PC-9 (cell line): ENCODE measurements around the gene CCR9. TPM values are rescaled to one million over a fixed set of nuclear protein-coding genes. Genes with fewer than 3 reads are reported as not detected.

Source experiments
- BruUV-seq: library from RNA; stranded (reverse); fragments of 400-500 nt; replicated peaks from 2 replicates; lab custom pipeline; 2021; lab: Mats Ljungman, UMichigan
- CTCF ChIA-PET: fragments of 300-600 bp; sonication (Branson Sonifier 250); formaldehyde crosslinking; loops from one replicate; lab custom pipeline; 2022; ENCODE audit warnings: antibody characterized with exemption; lab: Charles Lee
- POLR2A ChIA-PET: fragments of 300-600 bp; sonication (Branson Sonifier 250); formaldehyde crosslinking; loops from one replicate; lab custom pipeline; 2022; ENCODE audit warnings: antibody characterized with exemption; ENCODE audit not compliant: unreplicated experiment; lab: Charles Lee
- DNase-seq, 2 experiments: peaks; one replicate each; pipeline versions ENCODE4 v3.0.0 to v3.0.0-alpha.2; 2015 to 2022; ENCODE audit warnings: mixed read lengths in 1 of 2
- H2AFZ ChIP-seq: fragments of 200-600 bp; sonication (generic); 2 replicates; pipeline ENCODE4 v1.8.1; 2017; ENCODE audit warnings: antibody characterized with exemption
- H3F3A ChIP-seq: fragments of 200-600 bp; sonication (generic); 2 replicates; pipeline ENCODE4 v1.8.1; 2017; ENCODE audit warnings: antibody characterized with exemption, mild to moderate bottlenecking, low read depth; ENCODE audit not compliant: insufficient read depth
- H3K27ac ChIP-seq: fragments of 200-600 bp; sonication (generic); 2 replicates; pipeline ENCODE4 v1.6.1; 2016; ENCODE audit warnings: mixed run types
- H3K27me3 ChIP-seq: fragments of 200-600 bp; sonication (generic); 2 replicates; pipeline ENCODE4 v1.6.1; 2016; ENCODE audit warnings: low read depth, mixed run types; ENCODE audit not compliant: insufficient read depth
- H3K36me3 ChIP-seq: fragments of 200-600 bp; sonication (generic); 2 replicates; pipeline ENCODE4 v1.6.1; 2016; ENCODE audit warnings: low read depth, mixed run types
- H3K4me1 ChIP-seq: fragments of 200-600 bp; sonication (generic); replicated peaks from 2 replicates; pipeline ENCODE4 v1.6.1; 2016; ENCODE audit warnings: mixed run types; ENCODE audit not compliant: insufficient read depth
- H3K4me2 ChIP-seq: fragments of 200-600 bp; sonication (generic); 2 replicates; pipeline ENCODE4 v1.6.1; 2017; ENCODE audit warnings: mixed run types
- H3K4me3 ChIP-seq: fragments of 200-600 bp; sonication (generic); 2 replicates; pipeline ENCODE4 v1.6.1; 2016; ENCODE audit warnings: mixed run types
- H3K79me2 ChIP-seq: fragments of 200-600 bp; sonication (generic); 2 replicates; pipeline ENCODE4 v1.6.1; 2017; ENCODE audit warnings: low read depth, mixed run types
- H3K9me2 ChIP-seq: fragments of 200-600 bp; sonication (generic); 2 replicates; pipeline ENCODE4 v1.8.1; 2017; ENCODE audit warnings: mild to moderate bottlenecking; ENCODE audit not compliant: insufficient read depth
- H3K9me3 ChIP-seq: fragments of 200-600 bp; sonication (generic); 2 replicates; pipeline ENCODE4 v1.8.1; 2016; ENCODE audit warnings: low read depth; ENCODE audit not compliant: insufficient read depth
- H4K20me1 ChIP-seq: fragments of 200-600 bp; sonication (generic); 2 replicates; pipeline ENCODE4 v1.8.1; 2017; ENCODE audit not compliant: insufficient read depth
- EZH2 ChIP-seq: fragments of 200-600 bp; sonication (generic); IDR thresholded peaks from 2 replicates; pipeline ENCODE4 v1.8.0; 2017; ENCODE audit warnings: antibody characterized with exemption, low read depth
- intact Hi-C: fragments of 100-400 bp; cut with micrococcal nuclease; formaldehyde crosslinking; loops from one replicate; pipeline ENCODE4 v1.10.0; 2022; ENCODE audit not compliant: unreplicated experiment
- total RNA-seq: library from RNA; stranded (reverse); gene quantifications from 2 replicates; pipeline ENCODE4 v1.2.3, GENCODE V29; 2021
- TF ChIP-seq, protein P1 (sequence below): fragments of 200-600 bp; sonication (generic); conservative IDR thresholded peaks from 2 replicates; pipeline ENCODE4 v1.6.1; 2017; ENCODE audit warnings: mixed run types, antibody characterized with exemption, mild to moderate bottlenecking, moderate library complexity

The CCR9 gene
- total RNA-seq, 1 experiment from 2014 or later: not detected

DNA sequence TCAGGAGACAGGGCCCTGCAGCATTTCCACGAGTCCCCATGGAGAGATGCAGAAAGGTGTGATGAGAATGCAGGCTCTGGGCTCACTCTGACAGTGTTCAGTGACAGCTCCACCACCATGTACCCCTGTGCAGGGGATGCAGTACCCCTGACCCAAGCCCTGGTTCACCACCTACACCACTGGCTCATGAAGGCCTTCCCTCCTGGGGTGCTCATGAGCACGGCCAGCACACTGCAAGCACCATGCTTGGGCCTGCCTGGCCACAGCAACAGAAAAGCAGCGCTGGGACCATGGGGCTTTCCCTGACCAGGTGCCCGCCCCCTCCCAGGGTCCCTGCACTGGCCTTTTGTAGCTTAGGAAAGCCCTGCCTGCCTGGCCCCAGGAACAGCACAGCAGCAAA lies 63.1 kb downstream of the CCR9 start:
- no TSS peak for BruUV-seq
- intact Hi-C loops: no loop called here
- H3K27ac ChIP-seq: no peak overlapping the region
- ChIA-PET POLR2A (interaction anchor here (0.6 kb wide), 1 partner anchor 75 kb away, joined by 4 read pairs; no protein-coding TSS in a partner anchor), CTCF (no interaction called here)
- no peaks in the 10 kb centered on the region for H3K4me1 ChIP-seq
- no peaks in the 10 kb centered on the region for H3K9me3 ChIP-seq
- H3K79me2 ChIP-seq: no peaks in the 10 kb centered on the region
- H3F3A ChIP-seq: no peaks in the 10 kb centered on the region
- H2AFZ ChIP-seq: no peak overlapping the region
- no peaks in the 10 kb centered on the region for H4K20me1 ChIP-seq
- no peak overlapping the region for H3K4me2 ChIP-seq
- DNase-seq: no peak
- no peaks in the 10 kb centered on the region for H3K9me2 ChIP-seq
- peaks cover 10% of the 10 kb centered on the region; the same call in 1 of the 2 replicates for H3K36me3 ChIP-seq
- no peaks in the 10 kb centered on the region for H3K27me3 ChIP-seq
- H3K4me3 ChIP-seq: no peak overlapping the region
- no peak for TF ChIP-seq EZH2
- TF ChIP-seq, protein P1, sequence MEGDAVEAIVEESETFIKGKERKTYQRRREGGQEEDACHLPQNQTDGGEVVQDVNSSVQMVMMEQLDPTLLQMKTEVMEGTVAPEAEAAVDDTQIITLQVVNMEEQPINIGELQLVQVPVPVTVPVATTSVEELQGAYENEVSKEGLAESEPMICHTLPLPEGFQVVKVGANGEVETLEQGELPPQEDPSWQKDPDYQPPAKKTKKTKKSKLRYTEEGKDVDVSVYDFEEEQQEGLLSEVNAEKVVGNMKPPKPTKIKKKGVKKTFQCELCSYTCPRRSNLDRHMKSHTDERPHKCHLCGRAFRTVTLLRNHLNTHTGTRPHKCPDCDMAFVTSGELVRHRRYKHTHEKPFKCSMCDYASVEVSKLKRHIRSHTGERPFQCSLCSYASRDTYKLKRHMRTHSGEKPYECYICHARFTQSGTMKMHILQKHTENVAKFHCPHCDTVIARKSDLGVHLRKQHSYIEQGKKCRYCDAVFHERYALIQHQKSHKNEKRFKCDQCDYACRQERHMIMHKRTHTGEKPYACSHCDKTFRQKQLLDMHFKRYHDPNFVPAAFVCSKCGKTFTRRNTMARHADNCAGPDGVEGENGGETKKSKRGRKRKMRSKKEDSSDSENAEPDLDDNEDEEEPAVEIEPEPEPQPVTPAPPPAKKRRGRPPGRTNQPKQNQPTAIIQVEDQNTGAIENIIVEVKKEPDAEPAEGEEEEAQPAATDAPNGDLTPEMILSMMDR: no peak

DNA sequence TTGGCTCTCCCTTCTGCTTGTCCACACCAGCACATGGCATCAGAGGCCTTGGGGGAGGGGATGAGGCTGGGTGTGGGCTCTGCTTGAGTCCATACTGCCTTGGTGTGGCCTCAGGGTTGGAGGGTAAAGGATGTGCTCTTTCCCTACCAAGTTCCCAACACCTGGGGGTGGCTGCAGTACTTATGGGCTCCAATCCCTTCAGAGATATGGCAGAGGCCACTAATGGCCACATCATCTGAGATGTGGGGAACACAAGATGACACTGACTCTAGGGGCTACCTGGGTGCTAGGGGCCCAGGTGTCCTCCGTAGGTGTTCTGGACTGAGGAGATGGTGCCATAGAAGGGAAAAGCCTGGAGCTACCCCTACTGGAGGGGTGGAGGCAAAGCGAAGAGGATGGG lies 63.8 kb downstream of the CCR9 start:
- H3K4me2 ChIP-seq: no peak overlapping the region
- ChIA-PET POLR2A (no interaction called here), CTCF (no interaction called here)
- no peak overlapping the region for H3K27ac ChIP-seq
- H3K4me1 ChIP-seq: no peaks in the 10 kb centered on the region
- H3K9me3 ChIP-seq: no peaks in the 10 kb centered on the region
- no peak overlapping the region for H3K4me3 ChIP-seq
- no peaks in the 10 kb centered on the region for H3F3A ChIP-seq
- peaks cover 13% of the 10 kb centered on the region; the same call in 1 of the 2 replicates for H3K36me3 ChIP-seq
- no peaks in the 10 kb centered on the region for H4K20me1 ChIP-seq
- intact Hi-C loops: no loop called here
- no peaks in the 10 kb centered on the region for H3K27me3 ChIP-seq
- H2AFZ ChIP-seq: no peak overlapping the region
- TF ChIP-seq, protein P1: no peak
- no peak for TF ChIP-seq EZH2
- H3K79me2 ChIP-seq: no peaks in the 10 kb centered on the region
- BruUV-seq: no TSS peak
- no peak for DNase-seq
- no peaks in the 10 kb centered on the region for H3K9me2 ChIP-seq

DNA sequence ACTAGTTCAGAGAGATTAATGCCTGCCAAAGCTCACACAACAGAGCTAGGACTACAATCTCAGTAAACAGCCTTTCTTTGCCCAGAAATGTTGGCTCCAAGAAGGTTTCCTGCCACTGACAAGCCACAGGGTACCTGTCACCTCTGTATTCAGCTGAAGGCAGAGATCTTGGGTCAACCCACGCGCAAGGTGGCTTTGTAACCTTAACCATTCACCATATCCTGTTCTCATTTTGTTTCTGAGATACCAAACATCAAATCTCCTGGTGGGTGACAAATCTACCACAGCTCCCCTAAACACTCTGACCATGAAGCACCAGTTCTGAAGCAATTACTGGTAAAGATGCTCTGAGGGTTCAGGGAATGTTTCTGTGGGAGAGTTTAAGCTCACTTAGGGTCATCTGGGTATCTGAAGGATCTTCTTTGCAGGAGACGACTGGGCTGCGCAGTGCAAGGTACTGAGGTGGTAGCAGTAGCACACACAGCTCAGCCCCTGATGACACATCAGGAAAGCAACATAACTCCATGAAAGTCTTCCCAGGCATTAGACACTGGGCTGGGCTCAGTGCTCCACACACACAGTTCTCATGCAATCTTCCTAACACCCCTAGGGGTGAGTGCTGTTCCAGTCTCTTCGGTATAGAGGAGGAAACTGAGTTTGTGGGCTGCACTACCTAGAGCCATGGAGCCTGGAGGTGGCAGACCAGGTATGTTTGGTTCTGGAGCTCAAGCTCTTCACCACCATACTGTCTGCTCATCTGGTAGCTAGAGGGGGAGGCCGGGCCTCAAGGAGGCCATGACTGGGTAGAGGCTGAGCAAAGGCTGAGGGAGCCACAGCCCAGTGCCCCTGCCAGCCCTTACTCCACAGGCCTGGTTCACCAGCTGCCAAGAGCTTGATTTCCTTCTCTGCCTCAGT lies 64.6 kb downstream of the CCR9 start:
- Histone ChIP-seq H4K20me1 (no peaks in the 10 kb centered on the region), H3F3A (no peaks in the 10 kb centered on the region), H3K27me3 (no peaks in the 10 kb centered on the region), H3K27ac (no peak overlapping the region), H3K9me3 (no peaks in the 10 kb centered on the region), H3K79me2 (no peaks in the 10 kb centered on the region), H3K36me3 (peaks cover 13% of the 10 kb centered on the region; the same call in 1 of the 2 replicates), H3K9me2 (no peaks in the 10 kb centered on the region), H2AFZ (no peak overlapping the region), H3K4me1 (no peaks in the 10 kb centered on the region), H3K4me3 (no peak overlapping the region), H3K4me2 (no peak overlapping the region)
- no peak for TF ChIP-seq EZH2
- TF ChIP-seq, protein P1: no peak
- ChIA-PET CTCF (interaction anchor here (0.6 kb wide), 1 partner anchor 43 kb away, joined by 3 read pairs; no protein-coding TSS in a partner anchor), POLR2A (no interaction called here)
- BruUV-seq: no TSS peak
- intact Hi-C loops: no loop called here
- no peak for DNase-seq
